Renal pelvis (tissue), 4 donors: ENCODE data around the gene UGT1A10. TPM values are rescaled to one million over a fixed set of nuclear protein-coding genes. Genes with fewer than 3 reads are reported as not detected.
"Not testable (repeated sequence)": the region's sequence is repeated elsewhere in the genome, so short reads cannot be mapped to it uniquely, and the experiment has no call there.

ENCODE experiments used
- DNase-seq: peaks from one replicate; pipeline ENCODE4 v3.0.0-alpha.2; 2013
- polyA plus RNA-seq, 3 donors: library from polyadenylated mRNA; unstranded; fragments of 120-200 nt; gene quantifications; one replicate each; pipeline ENCODE4 v1.2.1, GENCODE V29; 2013; ENCODE audit not compliant: insufficient read length in 3 of 3

UGT1A10 gene
- polyA plus RNA-seq, 3 donors = not detected

- no peak for DNase-seq
Observed at GRCh38 chr2:233740870-233741269, 104.6 kb downstream of the UGT1A10 start.

GRCh38 chr2:233743464-233744259, 107.4 kb downstream of the UGT1A10 start:
- no peak for DNase-seq

GRCh38 chr2:233745073-233745755, 109.0 kb downstream of the UGT1A10 start:
- DNase-seq = no peak

GRCh38 chr2:233745838-233746237, 109.6 kb downstream of the UGT1A10 start:
- not testable (repeated sequence) for DNase-seq

DNA sequence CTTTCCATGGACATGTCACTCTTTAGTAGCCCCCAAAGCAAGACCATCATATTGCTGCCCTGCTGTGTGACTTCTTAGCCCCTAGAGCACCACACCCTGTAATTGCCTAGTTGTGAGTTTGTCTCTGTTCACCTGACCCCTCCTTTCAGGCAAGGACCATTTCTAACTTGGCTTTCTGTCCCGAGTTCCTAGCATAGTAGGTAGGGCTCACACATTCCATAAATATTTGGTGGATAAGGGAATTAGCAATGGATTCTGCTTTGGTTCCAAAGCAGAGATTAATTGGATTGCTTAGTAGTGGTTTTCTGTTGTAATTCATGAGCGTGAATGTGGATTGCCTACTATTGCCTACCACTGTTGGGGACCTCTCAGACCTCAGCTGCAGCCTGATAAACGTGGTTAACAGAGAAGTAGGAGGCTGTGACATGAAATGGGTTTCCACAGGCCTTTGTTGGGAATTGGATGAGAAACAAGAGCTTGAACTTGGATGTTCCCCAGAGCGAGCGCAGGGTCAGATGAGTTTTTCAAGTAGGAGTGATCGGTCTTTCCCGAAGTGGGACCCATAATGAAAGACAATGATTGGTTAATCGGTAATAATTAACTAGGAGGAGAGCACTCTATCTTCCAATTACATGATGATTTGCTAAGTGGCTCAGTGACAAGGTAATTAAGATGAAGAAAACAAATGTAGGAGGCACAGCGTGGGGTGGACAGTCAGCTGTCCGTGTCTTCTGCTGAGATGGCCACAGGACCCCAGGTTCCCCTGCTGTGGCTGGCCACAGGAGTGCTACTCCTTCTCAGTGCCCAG, 110.4 kb downstream of the UGT1A10 start:
- DNase-seq = no peak

DNA sequence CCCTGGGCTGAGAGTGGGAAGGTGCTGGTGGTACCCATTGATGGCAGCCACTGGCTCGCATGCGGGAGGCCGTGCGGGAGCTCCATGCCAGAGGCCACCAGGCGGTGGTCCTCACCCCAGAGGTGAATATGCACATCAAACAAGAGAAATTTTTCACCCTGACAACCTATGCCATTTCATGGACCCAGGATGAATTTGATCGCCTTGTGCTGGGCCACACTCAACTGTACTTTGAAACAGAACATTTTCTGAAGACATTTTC, 111.0 kb downstream of the UGT1A10 start:
- DNase-seq = no peak

DNA sequence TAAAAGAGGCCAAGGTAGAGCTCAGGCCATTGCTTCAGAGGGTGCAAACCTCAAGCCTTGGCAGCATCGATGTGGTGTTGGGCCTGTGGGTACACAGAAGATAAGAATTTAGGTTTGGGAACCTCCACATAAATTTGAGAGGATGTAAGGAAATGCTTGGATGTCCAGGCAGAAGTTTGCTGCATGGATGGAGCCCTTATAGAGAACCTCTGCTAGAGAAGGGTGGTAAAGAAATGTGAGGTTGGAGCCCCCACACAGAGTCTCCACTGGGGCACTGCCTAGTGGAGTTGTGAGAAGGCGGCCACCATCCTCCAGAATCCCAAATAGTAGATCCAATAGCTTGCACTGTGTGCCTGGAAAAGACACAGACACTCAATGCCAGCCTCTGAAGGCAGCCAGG, 114.4 kb downstream of the UGT1A10 start:
- DNase-seq = not testable (repeated sequence)

DNA sequence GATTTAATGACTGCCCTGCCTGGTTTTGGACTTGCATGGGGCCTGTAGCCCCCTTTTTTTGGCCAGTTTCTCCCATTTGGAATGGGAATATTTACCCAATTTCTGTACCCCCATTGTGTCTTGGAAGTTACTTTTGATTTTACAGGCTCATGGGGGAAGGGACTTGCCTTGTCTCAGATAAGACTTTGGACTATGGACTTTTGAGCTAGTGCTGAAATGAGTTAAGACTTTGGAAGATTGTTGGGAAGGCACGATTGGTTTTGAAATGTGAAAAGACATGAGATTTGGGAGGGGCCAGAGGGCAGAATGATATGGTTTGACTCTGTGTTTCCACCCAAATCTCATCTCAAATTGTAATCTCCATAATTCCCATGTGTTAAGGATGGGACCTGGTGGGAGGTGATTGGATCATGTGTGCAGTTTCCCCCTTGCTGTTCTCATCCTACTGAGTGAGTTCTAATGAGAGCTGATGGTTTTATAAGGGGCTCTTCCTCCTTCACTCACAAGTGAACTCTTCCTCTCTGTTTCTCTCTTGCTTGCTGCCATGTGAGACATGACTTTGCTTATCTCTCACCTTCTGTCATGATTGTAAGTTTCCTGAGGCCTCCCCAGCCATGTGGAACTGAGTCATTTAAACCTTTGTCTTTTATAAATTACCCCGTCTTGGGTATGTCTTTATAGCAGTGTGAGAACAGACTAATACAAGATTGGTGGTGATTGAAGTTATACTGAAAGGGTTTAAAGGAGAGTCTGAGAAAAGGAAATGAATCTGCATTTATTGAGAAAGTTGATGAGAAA, 115.2 kb downstream of the UGT1A10 start:
- DNase-seq = not testable (repeated sequence)

GRCh38 chr2:233754872-233755611, 118.8 kb downstream of the UGT1A10 start:
- no peak for DNase-seq

GRCh38 chr2:233756429-233757081, 120.3 kb downstream of the UGT1A10 start:
- DNase-seq = no peak

DNA sequence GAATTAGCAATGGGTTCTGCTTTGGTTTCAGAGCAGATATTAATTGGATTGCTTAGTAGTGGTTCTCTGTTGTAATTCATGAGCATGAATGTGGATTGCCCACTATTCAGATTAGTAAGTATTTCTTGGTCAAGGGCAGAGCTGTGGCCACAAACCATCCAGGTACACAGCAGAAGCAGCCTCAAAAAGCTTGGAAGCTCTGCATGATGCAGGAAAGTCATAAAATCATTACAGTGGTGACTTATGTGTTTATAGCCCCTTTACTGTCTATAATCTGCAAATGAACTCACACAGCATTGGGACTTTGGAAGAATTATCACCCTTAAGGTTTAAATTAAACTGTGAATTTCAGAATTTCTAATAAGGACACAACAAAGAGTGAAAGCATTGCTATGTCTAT, 121.9 kb downstream of the UGT1A10 start:
- no peak for DNase-seq

DNA sequence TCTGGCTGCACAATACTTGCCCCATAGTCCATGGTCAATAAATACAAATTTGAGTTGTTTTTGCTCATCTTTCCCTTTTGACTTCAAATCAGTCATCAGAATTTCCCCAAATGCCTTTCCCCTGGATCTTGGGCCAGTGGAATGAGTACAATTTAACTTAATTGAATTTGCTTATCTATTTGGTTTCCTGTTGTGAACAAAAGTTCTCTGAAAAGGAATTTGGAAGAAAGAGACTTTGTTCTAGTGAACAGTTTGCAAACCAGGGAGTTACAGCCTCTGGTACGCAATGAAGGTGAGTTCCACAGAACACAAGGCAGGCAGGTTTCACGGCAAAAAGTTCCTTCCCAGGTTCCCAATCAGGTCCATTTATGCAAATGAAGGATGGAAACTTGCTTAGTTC, 122.6 kb downstream of the UGT1A10 start:
- DNase-seq = no peak

DNA sequence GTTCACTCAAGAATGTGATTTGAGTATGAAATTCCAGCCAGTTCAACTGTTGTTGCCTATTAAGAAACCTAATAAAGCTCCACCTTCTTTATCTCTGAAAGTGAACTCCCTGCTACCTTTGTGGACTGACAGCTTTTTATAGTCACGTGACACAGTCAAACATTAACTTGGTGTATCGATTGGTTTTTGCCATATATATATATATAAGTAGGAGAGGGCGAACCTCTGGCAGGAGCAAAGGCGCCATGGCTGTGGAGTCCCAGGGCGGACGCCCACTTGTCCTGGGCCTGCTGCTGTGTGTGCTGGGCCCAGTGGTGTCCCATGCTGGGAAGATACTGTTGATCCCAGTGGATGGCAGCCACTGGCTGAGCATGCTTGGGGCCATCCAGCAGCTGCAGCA, 123.8 kb downstream of the UGT1A10 start, which contains the start of gene UGT1A1:
UGT1A1 (plus strand) TSS at position 228 of the 400 bp plus-strand sequence; CDS start at position 246, 18 bp downstream.
- no peak for DNase-seq

DNA sequence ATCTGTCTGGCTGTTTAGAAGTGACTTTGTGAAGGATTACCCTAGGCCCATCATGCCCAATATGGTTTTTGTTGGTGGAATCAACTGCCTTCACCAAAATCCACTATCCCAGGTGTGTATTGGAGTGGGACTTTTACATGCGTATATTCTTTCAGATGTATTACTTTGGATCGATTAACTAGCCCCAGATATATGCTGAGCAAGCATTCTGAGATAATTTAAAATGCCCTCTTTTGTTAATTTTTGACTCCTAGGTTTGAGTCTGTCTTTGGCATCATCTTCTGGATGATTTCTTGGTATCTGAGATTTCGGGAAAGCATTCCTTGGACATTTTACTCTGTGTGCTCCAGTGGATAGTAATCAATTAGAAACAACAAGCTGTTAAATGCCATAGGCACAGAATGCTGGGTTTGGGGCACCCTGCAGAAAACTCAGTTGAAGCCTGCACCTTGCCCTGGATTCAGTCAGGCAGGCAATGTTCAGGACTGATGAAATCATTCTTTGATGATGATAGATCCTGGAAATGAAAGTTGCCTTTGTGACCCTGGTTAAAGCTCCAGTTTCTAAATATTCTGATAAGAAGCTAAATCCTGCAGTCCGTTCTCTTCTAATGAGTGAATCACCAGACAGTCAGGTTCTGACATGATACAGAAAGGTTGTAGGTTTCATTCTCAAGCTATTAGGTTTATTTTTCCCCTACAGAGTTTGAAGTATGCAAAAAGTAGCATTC, 125.0 kb downstream of the UGT1A10 start:
- no peak for DNase-seq

DNA sequence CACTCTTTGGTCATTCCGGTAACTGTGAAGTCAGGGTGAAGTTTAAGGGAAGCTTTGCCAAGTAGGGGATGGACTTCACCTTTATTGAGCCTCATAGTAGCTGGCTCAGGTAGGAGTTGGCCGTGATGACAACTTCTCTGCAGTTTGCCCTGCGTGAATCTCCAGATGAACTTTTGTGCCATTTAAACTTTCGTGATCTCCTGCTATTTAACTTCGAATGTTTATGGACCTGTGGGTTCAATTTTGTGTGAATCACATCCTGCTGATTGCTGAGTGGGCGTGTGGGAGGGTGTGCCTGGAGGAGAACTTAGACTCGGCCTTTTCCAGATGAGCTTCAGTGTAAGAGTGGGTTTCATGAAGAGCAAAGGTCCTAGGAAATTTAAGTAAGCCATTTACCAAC, 128.0 kb downstream of the UGT1A10 start:
- no peak for DNase-seq

GRCh38 chr2:233764761-233765160, 128.5 kb downstream of the UGT1A10 start:
- no peak for DNase-seq

DNA sequence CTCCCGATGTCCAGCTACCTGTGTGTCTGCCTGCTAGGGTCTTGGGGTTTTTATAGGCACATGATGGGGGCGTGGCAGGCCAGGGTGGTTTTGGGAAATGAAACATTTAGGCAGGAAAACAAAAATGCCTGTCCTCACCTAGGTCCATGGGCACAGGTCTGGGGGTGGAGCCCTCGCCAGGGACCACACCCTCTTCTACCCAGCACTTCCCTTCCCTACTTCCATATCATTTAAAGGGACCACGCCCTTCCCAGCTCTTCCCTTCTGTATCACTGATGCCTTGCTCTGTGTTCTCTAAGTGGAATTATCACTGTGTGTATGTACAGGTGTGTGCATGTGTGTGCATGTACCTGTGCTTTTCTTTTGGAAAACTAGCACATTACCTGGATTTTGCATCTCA, 130.2 kb downstream of the UGT1A10 start:
- DNase-seq = no peak

GRCh38 chr2:233768076-233768475, 131.8 kb downstream of the UGT1A10 start:
- no peak for DNase-seq

DNA sequence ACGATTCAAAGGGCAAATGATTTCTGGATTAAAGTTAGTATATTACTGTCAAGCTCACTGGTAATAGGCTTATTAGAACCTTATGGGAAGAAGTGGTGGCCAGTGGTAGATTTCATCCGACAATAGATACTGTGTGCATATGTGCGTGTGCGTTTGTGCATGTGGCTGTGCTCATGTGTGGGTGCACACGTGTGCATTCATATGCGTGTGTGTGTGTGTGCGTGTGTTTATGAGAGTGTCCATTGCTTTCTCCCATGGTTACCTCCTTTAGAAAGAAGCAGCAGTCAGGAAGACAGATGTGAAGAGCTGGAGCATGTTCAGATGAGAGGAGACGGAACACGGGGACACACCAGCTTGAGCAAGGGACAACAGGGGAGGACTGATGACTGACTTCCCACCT, 133.0 kb downstream of the UGT1A10 start:
- no peak for DNase-seq

DNA sequence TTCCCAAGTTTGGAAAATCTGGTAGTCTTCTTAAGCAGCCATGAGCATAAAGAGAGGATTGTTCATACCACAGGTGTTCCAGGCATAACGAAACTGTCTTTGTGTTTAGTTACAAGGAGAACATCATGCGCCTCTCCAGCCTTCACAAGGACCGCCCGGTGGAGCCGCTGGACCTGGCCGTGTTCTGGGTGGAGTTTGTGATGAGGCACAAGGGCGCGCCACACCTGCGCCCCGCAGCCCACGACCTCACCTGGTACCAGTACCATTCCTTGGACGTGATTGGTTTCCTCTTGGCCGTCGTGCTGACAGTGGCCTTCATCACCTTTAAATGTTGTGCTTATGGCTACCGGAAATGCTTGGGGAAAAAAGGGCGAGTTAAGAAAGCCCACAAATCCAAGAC, 135.9 kb downstream of the UGT1A10 start:
- DNase-seq = no peak
